Measurements from ENCODE around the gene SLC6A20.

The SLC6A20 gene

GRCh38 chr3:45737234-45737633 is 59.1 kb downstream of the SLC6A20 start:
- no peak for DNase-seq (ENCODE audit: low read depth, low spot score)
- TF ChIP-seq, protein P1, sequence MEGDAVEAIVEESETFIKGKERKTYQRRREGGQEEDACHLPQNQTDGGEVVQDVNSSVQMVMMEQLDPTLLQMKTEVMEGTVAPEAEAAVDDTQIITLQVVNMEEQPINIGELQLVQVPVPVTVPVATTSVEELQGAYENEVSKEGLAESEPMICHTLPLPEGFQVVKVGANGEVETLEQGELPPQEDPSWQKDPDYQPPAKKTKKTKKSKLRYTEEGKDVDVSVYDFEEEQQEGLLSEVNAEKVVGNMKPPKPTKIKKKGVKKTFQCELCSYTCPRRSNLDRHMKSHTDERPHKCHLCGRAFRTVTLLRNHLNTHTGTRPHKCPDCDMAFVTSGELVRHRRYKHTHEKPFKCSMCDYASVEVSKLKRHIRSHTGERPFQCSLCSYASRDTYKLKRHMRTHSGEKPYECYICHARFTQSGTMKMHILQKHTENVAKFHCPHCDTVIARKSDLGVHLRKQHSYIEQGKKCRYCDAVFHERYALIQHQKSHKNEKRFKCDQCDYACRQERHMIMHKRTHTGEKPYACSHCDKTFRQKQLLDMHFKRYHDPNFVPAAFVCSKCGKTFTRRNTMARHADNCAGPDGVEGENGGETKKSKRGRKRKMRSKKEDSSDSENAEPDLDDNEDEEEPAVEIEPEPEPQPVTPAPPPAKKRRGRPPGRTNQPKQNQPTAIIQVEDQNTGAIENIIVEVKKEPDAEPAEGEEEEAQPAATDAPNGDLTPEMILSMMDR (IDR thresholded peaks at IDR 0.05; ENCODE audit: low read depth, low read length), result no peak
- no peak overlapping the region for H3K4me3 ChIP-seq (ENCODE audit: low read depth, low read length)
- in situ Hi-C loops (cut with HindIII; ENCODE audit: low sequenced_read_pairs), result no loop called here

GRCh38 chr3:45736707-45737106 is 59.6 kb downstream of the SLC6A20 start:
- no peak for DNase-seq (ENCODE audit: low read depth, low spot score)
- in situ Hi-C loops (cut with HindIII; ENCODE audit: low sequenced_read_pairs), result no loop called here
- no peak overlapping the region for H3K4me3 ChIP-seq (ENCODE audit: low read depth, low read length)
- TF ChIP-seq, protein P1 (IDR thresholded peaks at IDR 0.05; ENCODE audit: low read depth, low read length), result no peak

DNA sequence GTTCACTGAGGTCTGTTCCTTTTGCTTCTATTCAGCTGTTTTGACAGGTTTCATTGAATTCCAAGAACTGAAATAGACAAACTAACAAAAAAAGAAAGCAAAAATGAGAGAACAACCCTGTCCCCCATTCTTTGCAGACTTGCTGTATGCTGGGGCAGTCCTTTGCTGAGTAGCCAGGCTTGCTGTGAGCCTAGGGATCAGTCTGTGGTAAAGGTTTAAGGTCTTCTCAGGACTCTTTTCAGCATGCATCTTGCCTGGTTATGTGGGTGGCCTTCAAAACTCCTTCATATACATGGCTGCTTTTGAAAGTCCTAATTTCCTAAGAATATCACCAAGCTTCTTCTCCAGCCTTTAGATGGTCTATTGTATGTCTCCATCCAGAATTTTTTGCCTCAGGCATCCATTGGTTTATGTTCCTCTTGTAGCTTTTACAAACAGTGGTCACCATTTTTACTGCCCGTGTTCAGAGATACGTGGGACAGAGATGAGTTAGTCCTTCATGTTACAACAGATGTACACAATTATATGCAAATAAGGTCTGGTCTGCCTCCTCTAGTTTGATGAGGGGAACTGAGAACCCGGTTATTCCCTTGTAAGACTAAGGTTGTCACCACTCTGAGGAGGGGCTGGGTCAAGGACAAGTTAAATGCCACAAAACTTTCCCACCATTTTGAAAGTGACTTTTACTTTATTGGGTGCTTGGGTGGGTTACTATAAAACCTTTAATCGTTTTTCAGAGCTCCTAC is 65.8 kb downstream of the SLC6A20 start:
- in situ Hi-C loops (cut with HindIII; ENCODE audit: low sequenced_read_pairs), result no loop called here
- DNase-seq (ENCODE audit: low read depth, low spot score), result no peak
- TF ChIP-seq, protein P1 (IDR thresholded peaks at IDR 0.05; ENCODE audit: low read depth, low read length), result no peak
- no peak overlapping the region for H3K4me3 ChIP-seq (ENCODE audit: low read depth, low read length)

GRCh38 chr3:45729614-45730013 is 66.7 kb downstream of the SLC6A20 start:
- no peak overlapping the region for H3K4me3 ChIP-seq (ENCODE audit: low read depth, low read length)
- in situ Hi-C loops (cut with HindIII; ENCODE audit: low sequenced_read_pairs), result no loop called here
- no peak for DNase-seq (ENCODE audit: low read depth, low spot score)
- TF ChIP-seq, protein P1 (IDR thresholded peaks at IDR 0.05; ENCODE audit: low read depth, low read length), result no peak

DNA sequence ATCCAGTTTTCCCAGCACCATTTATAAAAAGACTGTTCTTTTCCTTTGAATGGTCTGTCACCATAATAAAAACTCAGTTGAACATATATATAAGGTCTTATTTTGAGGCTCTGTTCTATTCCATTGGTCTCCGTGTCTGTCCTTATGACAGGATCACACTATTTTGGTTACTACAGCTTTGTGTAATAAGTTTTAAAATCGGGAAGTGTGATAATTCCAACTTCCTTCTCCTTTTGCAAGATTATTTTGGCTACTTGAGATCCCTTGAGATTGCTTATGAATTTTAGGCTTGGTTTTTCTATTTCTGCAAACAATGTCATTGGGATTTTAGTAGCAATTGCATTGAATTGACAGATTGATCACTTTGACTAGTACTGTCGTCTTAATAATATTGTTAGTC is 71.4 kb downstream of the SLC6A20 start:
- no peak for DNase-seq (ENCODE audit: low read depth, low spot score)
- TF ChIP-seq, protein P1 (IDR thresholded peaks at IDR 0.05; ENCODE audit: low read depth, low read length), result no peak
- H3K4me3 ChIP-seq (ENCODE audit: low read depth, low read length), result no peak overlapping the region

DNA sequence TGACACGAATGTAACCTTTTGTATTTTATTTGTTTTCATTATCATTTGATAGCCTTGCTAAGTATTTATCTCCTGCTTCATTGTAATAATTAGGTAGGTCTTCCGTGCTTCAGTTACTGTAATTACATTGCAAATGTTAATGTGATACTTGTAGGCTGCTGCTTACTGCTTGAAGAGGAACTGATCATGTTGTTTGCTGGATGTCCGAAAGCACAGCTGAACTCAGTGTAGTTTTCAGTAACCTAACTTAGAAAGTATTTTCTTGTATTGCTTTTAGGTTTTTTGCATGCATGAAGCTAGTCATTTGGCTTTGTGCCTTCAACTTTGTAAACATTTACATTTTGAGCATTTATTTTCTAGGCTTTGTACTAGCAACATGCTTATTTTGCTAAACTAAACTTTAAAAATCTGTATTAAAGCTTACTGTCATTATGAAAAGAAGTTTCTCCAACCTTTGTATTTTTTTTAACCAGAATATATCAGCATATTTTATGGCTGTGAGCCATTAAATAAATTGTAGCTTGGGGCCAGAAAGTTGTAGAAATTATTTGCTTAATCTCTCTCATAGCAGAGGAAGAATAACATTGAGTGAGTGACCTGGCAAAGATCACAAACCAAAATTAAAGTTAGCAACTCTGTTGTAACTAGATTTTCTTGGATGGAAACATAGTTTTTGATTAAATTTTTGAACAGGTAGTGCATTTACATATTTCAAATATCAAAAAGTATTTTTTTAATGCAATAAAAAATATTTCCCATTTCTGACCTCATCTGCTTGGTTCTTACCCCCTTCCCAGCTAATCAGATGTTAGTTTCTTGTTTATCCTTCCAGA is 76.5 kb downstream of the SLC6A20 start:
- H3K4me3 ChIP-seq (ENCODE audit: low read depth, low read length), result no peak overlapping the region
- TF ChIP-seq, protein P1 (IDR thresholded peaks at IDR 0.05; ENCODE audit: low read depth, low read length), result no peak
- in situ Hi-C loops (cut with HindIII; ENCODE audit: low sequenced_read_pairs), result no loop called here
- no peak for DNase-seq (ENCODE audit: low read depth, low spot score)

More for the DNA sequence above, 71.4 kb downstream of the SLC6A20 start:
- in situ Hi-C loops (cut with HindIII; ENCODE audit: low sequenced_read_pairs), result no loop called here

All from astrocyte of the spinal cord (primary cell).